ENCODE measurements around the gene HM13.
"Not testable (repeated sequence)": the region's sequence is repeated elsewhere in the genome, so short reads cannot be mapped to it uniquely, and the experiment has no call there.

HM13 gene

DNA sequence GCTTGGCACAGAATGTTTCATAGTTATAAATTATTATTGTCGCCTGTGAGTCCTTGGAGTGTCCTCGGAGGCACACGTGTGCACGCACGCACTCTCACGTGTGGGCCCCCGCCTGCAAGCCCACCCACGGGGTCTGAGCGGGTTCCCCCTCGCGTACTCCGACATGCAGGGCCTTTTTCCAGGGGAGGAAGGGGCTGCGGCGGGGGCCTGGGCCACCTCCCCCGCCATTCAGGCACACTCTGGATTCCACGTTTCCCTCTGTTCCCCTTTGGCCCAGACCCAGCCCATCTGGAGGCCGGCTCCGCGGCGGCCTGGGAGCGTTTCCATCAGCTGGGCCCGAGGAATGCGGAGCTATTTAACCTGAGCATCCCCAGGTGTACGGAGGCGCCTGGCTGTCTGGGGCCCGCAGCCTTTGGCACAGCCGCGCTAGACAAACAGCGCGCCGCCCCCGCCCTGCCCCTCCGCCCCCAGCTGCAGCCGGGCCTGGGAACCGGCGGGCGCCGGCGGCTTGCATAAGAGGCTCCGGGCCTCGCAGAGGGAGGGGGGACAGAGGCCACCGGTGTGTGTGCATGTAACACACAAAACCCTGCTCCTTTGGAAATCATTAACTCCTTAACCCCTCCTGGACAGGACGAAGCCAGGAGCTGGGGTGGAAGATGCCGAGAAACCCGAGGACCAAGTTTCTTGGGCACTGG is 94.2 kb downstream of the HM13 start:
- no peak for DNase-seq (ENCODE audit: low read depth)

DNA sequence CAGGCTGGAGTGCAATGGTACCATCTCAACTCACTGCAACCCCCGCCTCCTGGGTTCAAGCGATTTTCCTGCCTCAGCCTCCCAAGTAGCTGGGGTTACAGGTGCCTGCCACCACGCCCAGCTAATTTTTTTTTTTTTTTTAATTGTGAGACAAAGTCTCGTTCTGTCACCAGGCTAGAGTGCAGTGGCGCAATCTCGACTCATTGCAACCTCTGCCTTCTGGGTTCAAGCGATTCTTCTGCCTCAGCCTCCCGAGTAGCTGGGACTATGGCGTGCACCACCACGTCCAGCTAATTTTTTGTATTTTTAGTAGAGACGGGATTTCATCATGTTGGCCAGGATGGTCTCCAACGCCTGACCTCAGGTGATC is 98.0 kb downstream of the HM13 start:
- DNase-seq (ENCODE audit: low read depth): not testable (repeated sequence)

GRCh38 chr20:31615416-31615815 is 101.2 kb downstream of the HM13 start:
- DNase-seq (ENCODE audit: low read depth): no peak

DNA sequence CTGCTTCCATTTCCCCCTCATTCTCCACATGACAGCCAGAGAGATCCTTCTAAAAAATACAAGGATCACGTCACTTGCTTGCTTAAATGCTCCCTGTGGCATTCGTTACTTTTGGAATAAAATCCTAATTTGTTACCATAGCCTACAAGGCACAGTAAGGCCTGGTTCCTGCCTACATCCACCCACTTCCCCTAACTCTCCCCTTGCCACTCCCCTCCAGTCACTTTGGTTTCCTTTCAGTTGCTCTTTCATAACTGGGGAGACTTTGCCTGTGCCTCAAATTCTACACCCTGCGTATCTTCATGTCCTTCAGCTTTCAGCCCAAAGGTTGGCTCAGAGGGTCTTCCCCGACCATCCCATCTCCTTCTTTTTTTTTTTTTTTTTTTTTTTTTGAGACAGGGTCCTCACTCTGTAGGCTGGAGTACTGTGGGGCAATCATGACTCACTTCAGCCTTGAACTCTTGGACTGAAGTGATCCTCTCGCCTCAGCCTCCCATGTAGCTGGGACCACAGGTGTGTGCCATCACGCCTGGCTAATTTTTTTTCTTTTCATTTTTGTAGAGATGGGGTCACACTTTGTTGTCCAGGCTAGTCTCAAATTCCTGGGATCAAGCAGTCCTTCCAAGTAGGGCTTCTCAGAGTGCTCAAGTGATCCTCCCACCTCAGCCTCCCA is 103.3 kb downstream of the HM13 start:
- DNase-seq (ENCODE audit: low read depth): no peak
